Psoas muscle (tissue), 8 donors: ENCODE measurements around the gene SLC35F2. TPM values are rescaled to one million over a fixed set of nuclear protein-coding genes. Genes with fewer than 3 reads are reported as not detected.
A peak's percentile ranks its signal among the peaks of the same experiment; 100 is the strongest.

Experiments
- ATAC-seq, 4 donors: fragments of 200-7000 bp; cut with Tn5 transposase; one replicate each; pipeline ENCODE4 v1.9.1; 2020; ENCODE audit warnings: moderate library complexity in 3 of 4, mild to moderate bottlenecking in 2 of 4
- DNase-seq, 2 donors: peaks; one replicate each; pipeline ENCODE4 v3.0.0-alpha.2; 2020
- H3K27ac ChIP-seq: fragments of 200-600 bp; one replicate; pipeline ENCODE4 v1.8.0; 2022
- H3K27me3 ChIP-seq, 3 donors: fragments of 200-600 bp in 1 of 3; one replicate each; pipeline versions ENCODE4 v1.6.1 to v1.8.0; 2013 to 2022; ENCODE audit warnings: low read length in 2 of 3, mild to moderate bottlenecking in 2 of 3, moderate library complexity in 1 of 3; ENCODE audit not compliant: insufficient read depth in 3 of 3
- H3K36me3 ChIP-seq, 2 donors: fragments of 200-600 bp in 1 of 2; one replicate each; pipeline versions ENCODE4 v1.6.1 to v1.8.0; 2013 to 2022; ENCODE audit warnings: low read depth in 1 of 2, mild to moderate bottlenecking in 1 of 2, moderate library complexity in 1 of 2; ENCODE audit not compliant: insufficient read depth in 1 of 2
- H3K4me1 ChIP-seq: fragments of 200-600 bp; one replicate; pipeline ENCODE4 v1.8.0; 2022
- H3K4me3 ChIP-seq: fragments of 200-600 bp; one replicate; pipeline ENCODE4 v1.8.0; 2022; ENCODE audit warnings: mild to moderate bottlenecking
- H3K9me3 ChIP-seq: fragments of 200-600 bp; one replicate; pipeline ENCODE4 v1.8.0; 2022
- CTCF ChIP-seq: fragments of 200-600 bp; IDR thresholded peaks from one replicate; pipeline ENCODE4 v1.8.0; 2022; ENCODE audit warnings: antibody characterized with exemption
- WGBS, 3 donors: extraction: QIAGEN DNeasy Blood & Tissue Kit; methylation state at CpG; one replicate each; pipeline versions ENCODE4 v1.1.6 to v1.1.7; 2013; 5-methylcytosine and 5-hydroxymethylcytosine counted together
- intact Hi-C, 2 donors: fragments of 100-400 bp; cut with DNase I; formaldehyde crosslinking; loops; one replicate each; pipeline versions ENCODE4 v1.11.0 to v1.14.2; 2022
- polyA plus RNA-seq, 3 donors: library from polyadenylated mRNA; stranded (reverse); fragments of 200-250 nt; gene quantifications; one replicate each; pipeline ENCODE4 v1.2.3, GENCODE V29; 2013
- total RNA-seq, 4 donors: library from RNA; stranded (reverse); fragmentation: NEBNext Ultra II Directional in 2 of 4; extraction: Animal tissue kit (Norgen Biotek cat#: 25700) in 2 of 4; gene quantifications; one replicate each; pipeline versions ENCODE4 v1.2.1 to v1.2.4, GENCODE V29; 2021 to 2023
- donor health status: healthy with polysubstance abuse.
- donor health status: DM: no; HTN: no; CAD: no; lungs with moderate emphysema.
- donor health status: Bipolar disorder and iron deficiency.
- donor health status: healthy.
- donor health status: DM: yes; HTN: yes; CAD: no.
- donor health status: DM: no; HTN: no; CAD: no.
- donor health status: DM: no; HTN: no; CAD: no.
- donor health status: DM: yes; HTN: yes; CAD: no.

The SLC35F2 gene
- total and polyA plus RNA-seq, 7 donors: 0.37 to 1.7 (median 0.70) TPM

- ATAC-seq: peak in 3 of 4 donors; percentile 45 to 75 (median 67)
Observed at GRCh38 chr11:107757661-107758060, 100.9 kb downstream of the SLC35F2 start.

GRCh38 chr11:107756553-107756952 lies 102.0 kb downstream of the SLC35F2 start:
- Histone ChIP-seq H3K36me3 (no peaks in the 10 kb centered on the region), H3K27me3 (no peaks in the 10 kb centered on the region), H3K9me3 (no peaks in the 10 kb centered on the region), H3K4me1 (peaks cover 19% of the 10 kb centered on the region), H3K4me3 (no peak overlapping the region), H3K27ac (no peak overlapping the region)
- intact Hi-C loops: no loop called here
- WGBS, 3 donors: 83 to 93% (median 92%) methylated on average over 1 of the region's 1 CpG
- ATAC-seq: no peak
- no peak for DNase-seq
- no peak for TF ChIP-seq CTCF

More at GRCh38 chr11:107757661-107758060, 100.9 kb downstream of the SLC35F2 start:
- 72 to 95% (median 84%) methylated on average over 1 of the region's 1 CpG for WGBS, 3 donors
- TF ChIP-seq CTCF: no peak
- no peaks in the 10 kb centered on the region for H3K9me3 ChIP-seq
- peaks cover 12% of the 10 kb centered on the region for H3K4me1 ChIP-seq
- no peaks in the 10 kb centered on the region for H3K36me3 ChIP-seq
- DNase-seq: no peak
- no peak overlapping the region for H3K4me3 ChIP-seq
- H3K27me3 ChIP-seq: no peaks in the 10 kb centered on the region
- H3K27ac ChIP-seq: no peak overlapping the region
- intact Hi-C loops: no loop called here

GRCh38 chr11:107752949-107753822 lies 105.4 kb downstream of the SLC35F2 start:
- Histone ChIP-seq H3K9me3 (no peaks in the 10 kb centered on the region), H3K27ac (peak overlapping the region; percentile 75), H3K4me3 (no peak overlapping the region), H3K36me3 (no peaks in the 10 kb centered on the region), H3K4me1 (peaks cover 24% of the 10 kb centered on the region), H3K27me3 (no peaks in the 10 kb centered on the region)
- ATAC-seq: peak; percentile 54 to 64 (median 62)
- DNase-seq: no peak
- intact Hi-C loops: no loop called here
- TF ChIP-seq CTCF: no peak
- 10 to 13% (median 12%) methylated on average over 2 of the region's 2 CpGs for WGBS, 3 donors

- Histone ChIP-seq H3K9me3 (no peaks in the 10 kb centered on the region), H3K4me3 (no peak overlapping the region), H3K27me3 (no peaks in the 10 kb centered on the region), H3K36me3 (no peaks in the 10 kb centered on the region), H3K27ac (peak overlapping the region; percentile 75), H3K4me1 (peaks cover 27% of the 10 kb centered on the region)
- 54 to 56% (median 56%) methylated on average over 5 of the region's 5 CpGs for WGBS, 3 donors
- no peak for TF ChIP-seq CTCF
- ATAC-seq (no peak), DNase-seq (no peak)
- intact Hi-C loops: no loop called here
Observed at GRCh38 chr11:107752508-107752907, 106.1 kb downstream of the SLC35F2 start.
